ENCODE data around the gene GIGYF1. TPM values are rescaled to one million over a fixed set of nuclear protein-coding genes. Genes with fewer than 3 reads are reported as not detected.

The GIGYF1 gene
- polyA plus RNA-seq, 1 experiment, result 4.4 TPM

DNA sequence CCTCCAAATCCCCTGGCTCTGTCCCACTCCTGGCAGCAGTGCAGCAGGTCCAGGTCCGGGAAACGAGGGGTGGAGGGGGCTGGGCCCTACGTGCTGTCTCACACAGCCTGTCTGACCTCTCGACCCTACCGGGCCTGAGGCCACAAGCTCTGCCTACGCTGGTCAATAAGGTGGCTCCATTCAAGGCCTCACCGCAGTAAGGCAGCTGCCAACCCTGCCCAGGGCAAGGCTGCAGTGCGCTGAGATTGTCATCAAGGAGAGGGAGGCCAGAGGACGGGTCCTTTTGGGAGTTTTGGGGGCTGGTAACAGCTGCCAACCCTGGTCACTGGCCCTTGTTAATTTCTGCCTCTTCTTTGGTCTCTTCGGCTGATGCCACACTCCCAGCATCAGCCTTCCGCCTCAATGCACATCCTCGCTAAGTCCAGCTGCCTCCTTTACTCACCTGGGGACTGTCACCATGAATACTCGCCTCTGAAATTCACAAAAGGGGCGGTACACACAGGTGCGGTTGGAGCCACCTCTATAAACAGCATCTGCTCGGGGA is 29.8 kb upstream of the GIGYF1 start:
- ChIA-PET CTCF (no interaction called here), POLR2A (no interaction called here)
- H3K9me3 ChIP-seq (ENCODE audit: control insufficient read depth, insufficient read depth, low read length), result peaks cover 9% of the 10 kb centered on the region
- DNase-seq (ENCODE audit: low read depth, low spot score), result no peak
- H3K27me3 ChIP-seq (ENCODE audit: control insufficient read depth, insufficient read depth, low read length), result peaks cover 54% of the 10 kb centered on the region
- TF ChIP-seq CTCF (IDR thresholded peaks at IDR 0.05; ENCODE audit: low read depth, low read length), result no peak
- no peak overlapping the region for H3K4me3 ChIP-seq (ENCODE audit: low read depth, low read length)
- no peak overlapping the region for H3K27ac ChIP-seq (ENCODE audit: low read depth, low read length)

- TF ChIP-seq CTCF (IDR thresholded peaks at IDR 0.05; ENCODE audit: low read depth, low read length), result no peak
- Histone ChIP-seq H3K27me3 (ENCODE audit: control insufficient read depth, insufficient read depth, low read length) (peaks cover 51% of the 10 kb centered on the region), H3K27ac (ENCODE audit: low read depth, low read length) (no peak overlapping the region), H3K4me3 (ENCODE audit: low read depth, low read length) (no peak overlapping the region), H3K9me3 (ENCODE audit: control insufficient read depth, insufficient read depth, low read length) (peaks cover 17% of the 10 kb centered on the region)
- CTCF ChIA-PET, result interaction anchor here (0.6 to 3.9 kb wide), 4 partner anchors 17 to 265 kb away, joined by 3 to 37 read pairs (median 7); partner anchors contain the start of genes MOSPD3, POP7 and SLC12A9
- DNase-seq (ENCODE audit: low read depth, low spot score), result no peak
- POLR2A ChIA-PET, result no interaction called here
Measured at GRCh38 chr7:100722480-100723212, 28.6 kb upstream of the GIGYF1 start.

GRCh38 chr7:100721505-100721812 is 27.4 kb upstream of the GIGYF1 start:
- ChIA-PET POLR2A (no interaction called here), CTCF (interaction anchor here (0.6 to 3.9 kb wide), 2 partner anchors 106 to 130 kb away, joined by 3 to 37 read pairs; partner anchors contain the start of genes EPHB4 and SLC12A9)
- no peak for TF ChIP-seq CTCF (IDR thresholded peaks at IDR 0.05; ENCODE audit: low read depth, low read length)
- Histone ChIP-seq H3K27ac (ENCODE audit: low read depth, low read length) (no peak overlapping the region), H3K9me3 (ENCODE audit: control insufficient read depth, insufficient read depth, low read length) (peaks cover 22% of the 10 kb centered on the region), H3K4me3 (ENCODE audit: low read depth, low read length) (no peak overlapping the region), H3K27me3 (ENCODE audit: control insufficient read depth, insufficient read depth, low read length) (peaks cover 52% of the 10 kb centered on the region)
- DNase-seq (ENCODE audit: low read depth, low spot score), result no peak

DNA sequence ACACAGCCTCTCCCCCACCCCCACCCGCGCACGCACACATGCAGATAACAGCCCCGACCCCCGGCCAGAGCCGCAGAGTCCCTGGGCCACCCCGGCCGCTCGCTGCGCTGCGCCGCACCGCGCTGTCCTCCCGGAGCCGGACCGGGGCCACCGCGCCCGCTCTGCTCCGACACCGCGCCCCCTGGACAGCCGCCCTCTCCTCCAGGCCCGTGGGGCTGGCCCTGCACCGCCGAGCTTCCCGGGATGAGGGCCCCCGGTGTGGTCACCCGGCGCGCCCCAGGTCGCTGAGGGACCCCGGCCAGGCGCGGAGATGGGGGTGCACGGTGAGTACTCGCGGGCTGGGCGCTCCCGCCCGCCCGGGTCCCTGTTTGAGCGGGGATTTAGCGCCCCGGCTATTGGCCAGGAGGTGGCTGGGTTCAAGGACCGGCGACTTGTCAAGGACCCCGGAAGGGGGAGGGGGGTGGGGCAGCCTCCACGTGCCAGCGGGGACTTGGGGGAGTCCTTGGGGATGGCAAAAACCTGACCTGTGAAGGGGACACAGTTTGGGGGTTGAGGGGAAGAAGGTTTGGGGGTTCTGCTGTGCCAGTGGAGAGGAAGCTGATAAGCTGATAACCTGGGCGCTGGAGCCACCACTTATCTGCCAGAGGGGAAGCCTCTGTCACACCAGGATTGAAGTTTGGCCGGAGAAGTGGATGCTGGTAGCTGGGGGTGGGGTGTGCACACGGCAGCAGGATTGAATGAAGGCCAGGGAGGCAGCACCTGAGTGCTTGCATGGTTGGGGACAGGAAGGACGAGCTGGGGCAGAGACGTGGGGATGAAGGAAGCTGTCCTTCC is 26.8 kb upstream of the GIGYF1 start:
- Histone ChIP-seq H3K9me3 (ENCODE audit: control insufficient read depth, insufficient read depth, low read length) (peaks cover 22% of the 10 kb centered on the region), H3K4me3 (ENCODE audit: low read depth, low read length) (no peak overlapping the region), H3K27ac (ENCODE audit: low read depth, low read length) (no peak overlapping the region), H3K27me3 (ENCODE audit: control insufficient read depth, insufficient read depth, low read length) (peaks cover 52% of the 10 kb centered on the region)
- TF ChIP-seq CTCF (IDR thresholded peaks at IDR 0.05; ENCODE audit: low read depth, low read length), result no peak
- POLR2A ChIA-PET, result interaction anchor here (1.3 kb wide), 1 partner anchor 131 kb away, joined by 7 read pairs; the partner anchor contains the start of gene SLC12A9
- no peak for DNase-seq (ENCODE audit: low read depth, low spot score)
- CTCF ChIA-PET, result interaction anchor here (0.6 to 3.9 kb wide), 3 partner anchors 12 to 131 kb away, joined by 3 to 37 read pairs (median 3); partner anchors contain the start of genes EPHB4 and SLC12A9

All from AG04450 (cell line).